ENCODE measurements around the gene ZNF526.
A peak's percentile ranks its signal among the peaks of the same experiment; 100 is the strongest.
"Not testable (repeated sequence)": the region's sequence is repeated elsewhere in the genome, so short reads cannot be mapped to it uniquely, and the experiment has no call there.

The ZNF526 gene

GRCh38 chr19:42266105-42266504 lies 46.0 kb downstream of the ZNF526 start:
- not testable (repeated sequence) for DNase-seq (ENCODE audit: low read depth in 2 of 2)

GRCh38 chr19:42266928-42267603 lies 47.0 kb downstream of the ZNF526 start:
- DNase-seq (ENCODE audit: low read depth in 2 of 2), result not testable (repeated sequence)

GRCh38 chr19:42267644-42268141 lies 47.6 kb downstream of the ZNF526 start:
- DNase-seq (ENCODE audit: low read depth in 2 of 2), result no peak

DNA sequence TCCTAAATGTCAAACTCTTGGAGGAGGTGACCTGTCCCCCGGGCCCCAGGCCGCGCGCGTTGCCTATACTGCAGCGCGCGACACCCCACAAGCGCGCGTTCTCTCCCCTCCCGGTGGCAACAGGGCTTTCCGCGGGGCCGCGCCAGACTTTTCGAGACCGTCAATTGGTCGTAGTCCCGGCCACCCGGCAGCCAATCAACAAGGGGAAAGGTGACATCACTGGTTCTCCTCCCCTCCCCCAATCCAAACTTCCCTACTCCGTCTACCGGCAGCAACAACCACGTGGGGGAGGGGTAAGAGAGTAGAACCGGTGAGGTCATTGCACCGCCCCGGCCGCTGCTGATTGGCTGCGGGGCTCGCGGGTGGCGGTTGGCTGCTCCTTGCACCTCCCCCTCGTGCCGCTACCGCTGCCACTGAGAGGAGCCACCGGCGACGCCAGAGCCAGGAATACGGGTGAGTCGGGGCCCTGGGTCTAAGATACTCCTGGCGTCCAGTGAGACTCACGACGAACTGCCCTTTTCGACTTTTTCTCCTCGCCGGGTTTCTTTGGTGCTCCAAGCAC lies 48.1 kb downstream of the ZNF526 start:
- peak; percentile 95 to 97 for DNase-seq (ENCODE audit: low read depth in 2 of 2)

DNA sequence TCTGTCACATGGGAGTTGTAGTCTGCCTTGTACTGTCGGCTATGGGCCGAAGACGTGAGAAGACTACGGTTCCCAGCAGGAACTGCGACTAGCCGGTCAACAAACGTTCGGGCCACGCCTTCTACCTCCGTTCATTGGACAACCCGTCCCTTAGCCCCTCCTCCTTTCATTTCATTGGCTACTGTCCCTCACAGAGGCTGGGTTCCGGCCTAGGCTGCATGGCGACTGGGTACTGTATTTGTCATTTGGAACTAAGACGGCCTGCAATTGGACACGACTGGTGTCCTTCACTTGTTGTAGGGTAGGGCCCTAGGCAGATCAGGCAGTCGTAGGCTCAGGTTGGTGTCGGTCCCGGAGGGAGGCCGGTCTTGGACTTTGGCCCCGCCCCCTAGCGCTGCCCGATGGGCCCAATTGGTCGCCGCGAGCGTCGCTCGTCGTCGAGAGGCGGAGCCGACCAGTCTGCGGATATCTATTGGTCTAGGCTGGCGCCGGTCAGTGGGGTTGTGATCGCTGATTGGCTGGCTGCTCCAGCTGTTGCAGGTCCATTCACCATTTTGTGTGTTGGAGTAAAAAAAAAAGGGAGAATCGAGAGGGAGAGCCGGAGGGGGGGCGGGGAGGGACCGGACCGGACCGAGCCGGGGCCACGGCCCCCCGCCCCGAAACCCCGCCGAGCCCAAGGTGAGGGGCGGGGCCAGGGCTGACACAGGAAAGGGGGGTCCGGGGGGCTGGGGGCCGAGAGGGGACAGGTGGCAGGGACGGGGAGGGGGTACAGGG lies 48.8 kb downstream of the ZNF526 start, which contains the start of gene CIC:
TSS of gene CIC (plus strand) at position 549 of the 774 bp plus-strand sequence. CDS start 2,532 bp downstream, outside the sequence.
- peak; percentile 98 to 99 for DNase-seq (ENCODE audit: low read depth in 2 of 2)

DNA sequence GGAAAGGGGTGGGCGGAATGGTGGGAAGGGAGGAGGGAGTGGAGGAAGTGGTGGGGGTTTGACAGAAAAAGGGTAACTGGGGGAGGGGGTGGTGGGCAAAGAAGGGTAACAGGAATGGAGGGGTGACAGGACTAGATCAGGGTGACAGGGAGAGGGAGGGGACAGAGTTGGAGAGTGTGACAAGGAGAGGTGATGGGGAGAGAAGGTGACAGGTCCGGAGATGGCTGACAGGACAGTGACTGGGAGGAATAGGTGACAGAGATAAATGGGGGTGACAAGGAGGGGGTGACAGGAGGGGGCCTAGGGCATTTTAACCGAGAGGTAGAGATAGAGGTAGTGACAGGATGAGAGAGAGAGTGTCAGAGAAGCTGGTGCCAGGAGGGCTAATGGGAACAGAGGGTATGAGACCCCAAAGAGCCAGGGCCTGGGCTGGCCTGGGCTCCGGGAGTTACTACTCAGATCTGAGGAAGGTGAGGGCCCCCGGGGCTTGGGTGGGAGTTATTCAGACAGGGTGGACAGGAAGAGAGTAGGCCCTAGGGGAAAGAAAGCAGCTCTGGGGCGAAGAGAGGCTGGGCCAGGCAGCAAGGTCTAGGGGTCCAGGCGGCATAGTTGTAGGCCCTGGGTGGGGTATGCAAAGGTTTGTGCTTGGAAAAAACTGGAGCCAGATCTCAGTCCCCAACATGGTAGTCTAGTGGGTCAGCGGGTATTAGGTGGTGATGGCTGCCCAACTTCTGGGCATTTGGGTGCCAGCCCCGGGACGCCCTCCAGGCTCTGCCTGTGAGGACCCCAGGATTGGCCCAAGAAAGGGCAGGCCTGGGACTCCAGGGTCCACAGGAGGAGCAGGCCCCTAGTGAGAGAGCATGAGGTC lies 49.6 kb downstream of the ZNF526 start:
- DNase-seq (ENCODE audit: low read depth in 2 of 2), result no peak

DNA sequence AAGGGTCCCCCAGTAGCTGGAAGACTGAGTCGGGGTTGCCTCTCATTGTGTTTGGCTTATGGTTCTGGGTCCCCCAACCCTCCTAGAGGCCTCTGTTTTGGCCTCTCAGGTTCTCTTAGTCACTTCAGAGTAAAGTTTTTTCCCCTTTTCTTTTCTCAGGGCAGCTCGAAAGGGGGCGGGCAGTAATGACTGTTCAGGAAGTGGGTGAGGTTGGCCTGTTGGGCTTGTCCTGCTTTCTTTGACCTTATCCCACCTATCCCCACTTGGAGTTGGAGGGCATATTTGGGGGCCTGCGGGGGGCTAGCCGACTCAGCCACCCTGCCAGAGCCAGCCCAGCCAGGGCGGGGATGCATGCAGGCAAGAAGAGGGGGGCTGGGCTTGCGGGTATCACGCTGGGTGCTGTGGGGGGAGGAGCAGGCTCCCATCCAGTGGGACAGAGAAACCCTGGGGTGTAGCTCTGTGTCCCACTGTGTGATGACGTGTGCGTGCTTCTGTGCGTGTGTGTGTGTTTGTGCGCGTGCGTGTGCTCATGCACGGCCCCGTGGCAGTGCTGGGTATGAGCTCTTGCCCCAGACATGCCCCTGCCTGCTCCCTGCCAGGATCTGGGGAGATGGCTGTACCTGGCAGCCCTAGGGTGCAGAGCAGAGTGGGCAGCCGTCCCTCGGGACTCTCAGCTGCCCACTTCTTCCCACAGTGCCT lies 50.4 kb downstream of the ZNF526 start:
- peak; percentile 43 to 52 for DNase-seq (ENCODE audit: low read depth in 2 of 2)

GRCh38 chr19:42271045-42271419 lies 50.9 kb downstream of the ZNF526 start:
- DNase-seq (ENCODE audit: low read depth in 2 of 2), result no peak

- DNase-seq (ENCODE audit: low read depth in 2 of 2), result no peak
Measured at GRCh38 chr19:42271861-42272534, 51.9 kb downstream of the ZNF526 start.

GRCh38 chr19:42272535-42272897 lies 52.4 kb downstream of the ZNF526 start:
- DNase-seq (ENCODE audit: low read depth in 2 of 2), result no peak

DNA sequence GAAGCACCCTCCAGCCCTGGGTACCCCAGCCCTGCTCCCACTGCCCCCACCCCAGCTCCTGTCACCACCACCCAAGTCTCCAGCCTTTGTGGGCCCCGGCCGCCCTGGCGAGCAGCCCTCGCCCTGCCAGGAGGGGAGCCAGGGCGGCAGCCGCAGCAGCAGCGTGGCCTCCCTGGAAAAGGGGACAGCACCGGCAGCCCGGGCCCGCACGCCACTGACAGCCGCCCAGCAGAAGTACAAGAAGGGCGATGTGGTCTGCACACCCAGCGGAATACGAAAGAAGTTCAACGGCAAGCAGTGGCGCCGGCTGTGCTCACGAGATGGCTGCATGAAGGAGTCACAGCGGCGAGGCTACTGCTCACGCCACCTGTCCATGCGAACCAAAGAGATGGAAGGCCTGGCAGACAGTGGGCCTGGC lies 52.9 kb downstream of the ZNF526 start:
- DNase-seq (ENCODE audit: low read depth in 2 of 2), result no peak

- DNase-seq (ENCODE audit: low read depth in 2 of 2), result no peak
Measured at GRCh38 chr19:42273407-42274064, 53.4 kb downstream of the ZNF526 start.

- DNase-seq (ENCODE audit: low read depth in 2 of 2), result no peak
Measured at GRCh38 chr19:42274065-42274682, 54.1 kb downstream of the ZNF526 start.

- DNase-seq (ENCODE audit: low read depth in 2 of 2), result no peak
Measured at GRCh38 chr19:42275103-42275502, 55.0 kb downstream of the ZNF526 start.

DNA sequence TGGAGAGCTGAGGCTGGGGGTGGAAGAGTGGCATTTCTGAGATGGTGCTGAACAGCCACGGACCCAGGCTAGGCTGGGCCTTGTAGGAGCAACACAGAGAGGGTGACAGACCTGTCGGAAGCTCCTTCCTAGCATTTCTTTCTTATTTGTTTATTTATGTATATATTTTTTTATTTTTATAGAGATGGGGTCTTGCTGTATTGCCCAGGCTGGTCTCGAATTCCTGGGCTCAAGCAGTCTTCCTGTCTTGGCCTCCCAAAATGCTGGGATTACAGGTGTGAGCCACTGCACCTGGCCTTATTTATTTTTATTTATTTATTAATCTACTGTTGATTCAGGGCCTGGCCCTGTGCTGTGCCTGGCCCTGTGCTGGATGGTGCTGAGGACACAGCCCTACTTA lies 55.4 kb downstream of the ZNF526 start:
- no peak for DNase-seq (ENCODE audit: low read depth in 2 of 2)

DNA sequence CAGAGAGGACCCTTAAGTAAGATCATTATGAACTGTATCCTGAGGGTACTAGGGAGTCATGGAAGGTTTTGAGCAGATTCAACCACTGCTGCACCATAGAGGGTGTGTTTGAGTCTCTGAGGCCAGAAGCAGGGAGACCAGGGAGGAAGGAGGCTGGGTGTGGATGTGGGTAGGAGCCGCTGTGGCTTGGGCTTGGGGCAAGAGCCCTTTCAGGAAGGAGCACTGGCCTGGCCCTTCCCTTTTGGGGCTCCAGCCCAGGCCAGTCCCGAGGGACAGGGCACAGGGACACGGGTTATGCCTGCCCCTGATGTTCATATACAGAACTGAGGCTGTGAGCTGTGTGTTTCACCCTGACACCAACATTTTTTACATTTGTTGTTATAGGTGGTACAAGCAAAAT lies 56.2 kb downstream of the ZNF526 start:
- DNase-seq (ENCODE audit: low read depth in 2 of 2), result no peak

- DNase-seq (ENCODE audit: low read depth in 2 of 2), result no peak
Measured at GRCh38 chr19:42276821-42277220, 56.7 kb downstream of the ZNF526 start.

All from stimulated activated CD4-positive, alpha-beta T cell treated with anti-CD3 and anti-CD28 coated beads, Interleukin-12 subunit alpha, Interleukin-12 subunit beta, amount 100 ng/mL, for 24 hours (primary cell).